DMS153 treated with DMSO at 0.1 percent for 48 hours (cell line): ENCODE data around the gene STAMBPL1.

ENCODE experiments used
- DNase-seq: peaks from one replicate; lab custom pipeline; 2025; ENCODE audit not compliant: unreplicated experiment; lab: John Stamatoyannopoulos, UW

Gene STAMBPL1

DNA sequence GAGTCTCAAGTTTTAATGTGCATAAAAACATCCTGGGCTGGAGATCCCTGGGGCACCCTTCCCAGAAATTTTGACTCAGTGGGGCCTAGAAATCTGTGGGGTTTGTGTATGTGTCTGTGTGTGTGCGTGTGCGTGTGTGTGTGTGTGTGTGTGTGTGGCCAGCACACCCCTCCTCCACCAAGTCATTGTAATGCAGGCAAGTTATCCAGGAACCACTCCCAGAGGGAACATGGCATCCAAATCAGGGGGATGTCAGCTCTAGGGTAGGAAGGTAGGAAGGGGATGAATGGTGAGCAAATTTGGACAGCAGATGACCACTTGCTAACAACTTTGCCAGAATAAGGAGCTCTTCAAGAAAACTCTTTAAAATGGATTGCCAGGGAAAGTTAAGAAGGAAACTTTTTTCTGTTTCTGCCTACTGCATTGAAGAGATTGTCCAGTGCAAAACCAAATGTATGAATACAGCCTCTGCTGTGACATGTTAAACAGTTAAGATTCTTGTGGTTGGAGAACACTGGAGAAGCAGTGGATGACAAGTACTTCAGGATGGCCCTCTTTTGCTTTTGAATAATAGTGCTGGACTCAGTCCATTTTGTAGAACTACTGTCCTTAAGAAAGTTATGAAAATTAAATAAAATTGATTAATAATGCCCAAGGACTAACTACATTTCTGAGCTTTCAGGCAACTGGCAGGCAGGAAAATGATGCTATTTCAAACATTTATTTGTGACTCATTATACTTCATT, 12.3 kb downstream of the STAMBPL1 start:
- no peak for DNase-seq

DNA sequence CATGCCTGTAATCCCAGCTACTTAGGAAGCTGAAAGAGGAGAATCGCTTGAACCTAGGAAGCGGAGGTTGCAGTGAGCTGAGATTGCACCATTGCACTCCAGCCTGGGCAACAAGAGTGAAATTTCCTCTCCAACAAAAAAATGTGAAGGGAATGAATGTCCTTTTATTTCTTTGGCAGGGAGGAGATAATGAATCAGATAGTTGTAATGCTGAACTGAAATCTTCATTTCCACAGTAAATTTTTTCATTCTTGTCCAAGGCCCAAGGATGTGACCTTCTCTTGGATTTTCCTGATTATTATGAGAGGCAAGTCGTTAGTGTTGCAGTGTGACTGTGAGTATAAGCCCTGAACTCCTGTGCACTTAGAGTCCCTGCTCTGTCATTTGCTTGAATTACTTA, 13.6 kb downstream of the STAMBPL1 start:
- DNase-seq: no peak

DNA sequence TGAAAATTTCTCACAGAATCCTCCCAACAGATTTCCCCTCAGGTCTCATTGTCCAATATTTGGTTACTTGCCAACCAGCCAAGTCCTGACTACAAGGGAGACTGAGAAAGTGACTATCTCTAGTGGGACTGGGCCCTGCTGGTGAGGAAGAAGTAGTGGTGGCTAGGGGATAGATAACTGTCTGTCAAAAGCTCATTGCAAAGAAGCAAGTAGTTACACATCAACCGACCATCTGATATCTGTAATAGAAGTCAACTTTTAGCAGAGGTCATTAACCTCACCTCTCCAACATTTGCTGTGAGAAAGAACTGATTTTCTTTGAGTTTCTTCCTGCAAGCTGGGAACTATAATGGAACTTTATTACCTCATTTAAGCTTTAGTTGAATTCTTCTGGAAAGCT, 15.2 kb downstream of the STAMBPL1 start:
- DNase-seq: no peak

DNA sequence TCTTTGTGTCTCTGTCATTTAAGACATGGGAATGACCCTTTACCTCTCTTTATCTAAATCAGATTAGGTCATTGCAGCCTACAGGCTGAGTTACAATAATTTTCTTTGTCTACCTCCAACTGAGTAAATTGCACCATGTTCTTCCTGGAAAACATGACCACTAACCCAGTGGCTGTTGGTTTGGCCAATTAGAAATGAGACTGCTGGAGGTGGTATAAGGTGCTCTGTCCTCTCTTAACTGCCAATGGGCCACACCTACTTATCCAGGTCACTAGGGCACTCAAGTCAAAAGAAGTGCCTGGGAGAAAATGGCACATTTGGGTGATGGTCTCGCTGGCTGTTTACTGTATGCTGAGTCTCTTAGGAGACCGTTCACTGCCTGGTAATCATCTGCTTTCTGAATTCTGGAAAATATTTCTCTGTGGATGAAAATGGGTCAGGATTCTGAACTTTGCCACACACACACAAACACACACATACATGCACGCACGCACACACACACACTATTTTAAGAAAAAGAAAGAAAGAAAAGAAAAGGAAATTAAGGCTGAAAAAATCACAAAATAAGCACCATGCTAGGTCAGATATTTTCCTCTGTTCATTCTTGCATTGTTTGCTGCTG, 16.4 kb downstream of the STAMBPL1 start:
- DNase-seq: no peak

DNA sequence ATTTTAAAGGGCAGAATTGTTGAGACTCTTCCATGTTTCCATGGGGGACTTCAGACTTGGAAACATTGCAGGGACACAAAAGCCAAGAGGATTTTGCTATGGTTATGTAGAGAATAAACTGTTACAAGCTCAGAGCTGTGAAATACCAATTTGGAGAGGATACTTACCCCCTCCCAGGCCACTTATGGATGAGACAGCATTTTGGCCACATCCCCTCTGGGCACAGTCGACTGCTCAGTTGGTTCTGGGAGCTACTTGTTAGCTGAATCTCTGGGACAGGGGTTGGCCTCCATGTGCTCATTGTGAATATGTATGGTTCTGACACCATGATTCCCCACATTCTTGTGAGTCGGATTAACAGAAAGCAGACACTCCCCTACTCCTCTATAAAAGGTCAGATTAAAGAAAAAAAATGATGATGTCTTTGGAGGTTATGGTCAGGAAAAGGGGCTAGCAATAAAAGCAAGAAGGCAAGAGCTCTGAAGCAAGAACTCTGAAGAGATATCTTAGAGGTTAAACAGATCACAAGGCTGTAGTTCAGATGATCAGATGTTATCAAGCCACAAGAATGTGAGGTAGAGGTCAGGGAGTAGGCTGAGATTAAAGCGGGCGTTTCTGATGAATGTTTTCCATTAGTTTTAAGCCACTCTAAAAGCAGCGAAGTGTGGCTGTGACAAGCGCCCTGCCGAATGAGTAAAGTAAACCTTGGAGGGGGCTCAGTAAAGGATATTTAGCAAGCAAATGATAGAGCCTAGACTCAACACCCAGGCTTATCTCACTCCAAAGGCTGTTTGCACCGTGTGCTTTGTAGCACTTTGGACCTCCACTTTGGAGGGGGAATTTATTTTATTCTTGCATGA, 17.2 kb downstream of the STAMBPL1 start:
- DNase-seq: no peak

DNA sequence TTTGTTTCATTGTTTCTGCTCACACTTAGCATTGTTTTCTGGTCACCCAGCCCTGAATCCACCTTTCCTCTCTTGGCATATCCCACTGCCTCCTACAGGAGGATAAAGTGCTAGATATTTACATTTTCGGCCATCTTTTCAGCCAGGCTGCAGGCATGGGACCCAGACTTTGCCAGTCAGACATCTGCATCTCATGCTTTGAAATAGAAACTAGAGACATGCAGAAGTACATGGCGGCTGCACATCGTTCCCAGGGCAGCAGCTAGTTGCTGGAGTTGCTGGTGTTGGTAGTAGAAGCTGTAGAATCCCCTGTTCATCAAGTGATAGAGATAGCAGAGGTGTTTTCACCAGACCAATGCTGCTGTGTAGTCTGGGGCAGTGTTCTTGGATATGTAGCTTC, 18.7 kb downstream of the STAMBPL1 start:
- DNase-seq: no peak

DNA sequence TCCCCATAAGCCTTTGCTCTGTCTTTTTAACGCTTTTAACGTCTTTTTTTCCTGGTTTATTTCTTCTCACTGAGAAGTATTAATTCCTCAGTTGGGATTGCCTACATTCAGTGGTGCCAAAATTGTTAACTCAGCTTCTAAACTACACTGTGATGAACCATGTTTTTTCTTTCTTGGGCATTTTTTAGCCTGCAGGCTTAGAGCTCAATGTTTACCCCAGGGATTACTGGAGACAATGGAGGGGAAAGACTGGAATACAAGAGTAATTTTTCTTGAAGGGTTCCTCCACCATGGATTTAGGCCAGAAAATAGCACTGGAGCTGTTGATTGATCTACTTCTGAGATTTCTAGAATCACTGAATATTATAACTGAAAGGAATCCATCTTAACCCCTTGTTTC, 19.8 kb downstream of the STAMBPL1 start:
- no peak for DNase-seq

DNA sequence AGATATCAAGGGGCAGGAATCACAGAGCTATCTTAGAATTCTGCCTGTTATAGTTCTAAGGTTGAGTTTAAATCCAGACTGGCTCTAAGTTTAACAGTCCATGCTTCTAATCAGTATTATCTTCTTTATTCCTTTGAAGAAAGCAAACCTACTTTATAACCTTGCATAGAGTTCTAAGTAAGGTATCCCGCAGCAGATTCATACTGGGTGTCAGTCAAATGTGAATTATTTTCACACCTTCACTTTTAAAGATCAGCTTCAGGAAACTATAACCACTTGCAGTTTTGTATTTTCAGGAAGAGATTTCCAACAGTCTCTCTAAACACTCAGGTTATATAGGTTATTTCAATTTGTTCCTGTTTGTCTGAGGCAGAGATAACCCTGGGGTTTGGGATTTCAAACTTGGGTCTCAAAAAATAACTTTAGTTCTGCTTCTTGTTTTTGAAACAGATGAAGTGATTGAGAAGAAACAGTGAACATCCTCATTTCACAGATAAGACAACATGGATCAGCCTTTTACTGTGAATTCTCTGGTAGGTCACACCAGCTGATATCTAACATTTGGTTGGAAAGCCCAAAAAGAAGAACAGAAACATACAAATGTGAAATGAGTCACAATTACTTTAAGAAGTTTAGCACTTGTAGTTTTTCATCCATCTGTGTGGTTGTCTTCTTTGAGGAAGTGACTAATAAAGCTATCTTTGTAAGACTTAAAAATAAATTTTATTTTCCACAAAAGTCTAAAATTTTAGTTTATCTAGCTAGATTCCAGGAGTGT, 21.4 kb downstream of the STAMBPL1 start:
- no peak for DNase-seq

DNA sequence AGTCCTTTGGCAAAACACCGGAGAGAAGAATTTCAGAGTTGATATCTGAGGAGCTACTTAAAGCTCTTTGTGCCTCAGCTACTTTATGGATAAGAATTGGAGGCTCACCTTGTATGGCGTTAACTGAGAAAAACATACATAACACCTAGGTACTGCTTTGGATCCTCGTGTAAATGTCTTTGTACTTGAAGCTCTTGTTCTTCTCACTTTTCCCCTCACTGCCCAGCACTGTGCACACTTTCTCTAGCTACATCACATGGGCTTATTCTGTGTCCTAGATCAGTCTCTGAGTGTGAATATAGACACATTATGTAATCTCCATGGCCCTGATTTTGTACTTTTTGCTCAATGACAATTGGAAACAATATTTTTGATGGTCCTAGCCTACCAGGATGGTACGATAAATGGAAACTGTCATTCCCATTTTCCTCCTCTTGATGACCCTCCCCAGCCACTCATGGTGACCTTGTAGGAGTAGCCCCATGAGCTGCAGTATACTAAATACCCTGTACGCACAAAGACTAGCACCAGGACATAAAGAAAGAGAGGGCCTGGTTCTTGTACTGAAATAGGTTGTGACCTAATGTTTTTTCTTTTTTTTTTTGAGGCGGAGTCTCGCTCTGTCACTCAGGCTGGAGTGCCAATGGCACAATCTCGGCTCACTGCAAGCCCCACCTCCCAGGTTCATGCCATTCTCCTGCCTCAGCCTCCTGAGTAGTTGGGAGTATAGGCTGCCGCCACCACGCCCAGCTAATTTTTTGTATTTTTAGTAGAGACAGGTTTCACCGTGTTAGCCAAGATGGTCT, 22.1 kb downstream of the STAMBPL1 start:
- DNase-seq: no peak

DNA sequence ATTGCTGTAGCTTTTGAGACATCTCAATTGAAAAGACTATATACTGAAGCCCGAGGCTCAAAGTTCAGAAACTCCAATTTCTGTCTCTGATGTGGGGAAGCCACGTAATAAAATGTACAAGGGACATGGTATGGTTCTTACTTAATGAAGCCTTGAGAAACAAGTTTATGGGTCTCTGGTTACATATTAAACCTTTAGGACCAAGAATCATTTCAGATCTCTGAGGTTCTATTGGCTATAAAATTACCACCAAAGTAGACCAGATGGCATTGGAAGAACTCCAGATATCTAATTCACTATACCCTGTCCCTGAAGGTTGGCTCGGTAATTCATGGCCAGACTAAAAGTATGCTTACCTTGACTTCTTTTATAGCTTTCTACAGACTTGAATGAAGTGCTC, 23.7 kb downstream of the STAMBPL1 start:
- no peak for DNase-seq

DNA sequence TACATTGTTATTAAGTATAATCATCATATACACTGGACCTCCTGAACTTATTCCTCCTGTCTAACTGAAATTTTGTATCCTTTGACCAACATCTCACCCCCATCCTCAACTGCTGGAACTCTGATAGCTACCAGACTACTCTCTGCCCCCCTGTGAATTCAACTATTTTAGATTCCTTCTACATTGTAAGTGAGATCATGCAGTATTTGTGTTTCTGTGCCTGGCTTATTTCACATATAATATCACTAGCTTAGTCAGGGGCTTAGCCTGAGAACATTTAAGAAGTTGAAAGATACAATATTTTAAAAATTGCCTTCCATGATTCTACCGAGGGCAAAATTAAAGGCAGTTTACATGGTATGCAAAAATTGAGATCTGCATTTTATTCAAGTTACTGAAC, 26.9 kb downstream of the STAMBPL1 start:
- no peak for DNase-seq

DNA sequence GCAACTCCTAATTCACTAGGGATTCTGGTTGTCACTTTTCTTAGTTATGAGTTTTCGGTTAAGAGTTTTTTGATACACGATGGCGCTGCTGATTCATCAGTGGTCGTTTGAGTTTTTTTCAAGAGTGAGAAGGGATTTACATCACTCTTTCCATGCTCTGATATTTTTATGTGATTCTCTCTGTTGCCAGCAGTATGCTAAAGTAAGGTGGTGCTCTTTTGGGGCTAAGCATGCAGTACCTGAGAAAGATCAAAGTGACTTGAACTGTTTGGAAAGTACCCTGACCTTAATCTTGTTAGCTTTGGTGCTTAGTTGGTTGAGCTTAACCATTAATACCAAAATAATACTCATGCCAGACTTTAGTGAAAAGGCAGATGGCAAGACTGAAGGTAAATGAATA, 28.1 kb downstream of the STAMBPL1 start:
- DNase-seq: no peak

DNA sequence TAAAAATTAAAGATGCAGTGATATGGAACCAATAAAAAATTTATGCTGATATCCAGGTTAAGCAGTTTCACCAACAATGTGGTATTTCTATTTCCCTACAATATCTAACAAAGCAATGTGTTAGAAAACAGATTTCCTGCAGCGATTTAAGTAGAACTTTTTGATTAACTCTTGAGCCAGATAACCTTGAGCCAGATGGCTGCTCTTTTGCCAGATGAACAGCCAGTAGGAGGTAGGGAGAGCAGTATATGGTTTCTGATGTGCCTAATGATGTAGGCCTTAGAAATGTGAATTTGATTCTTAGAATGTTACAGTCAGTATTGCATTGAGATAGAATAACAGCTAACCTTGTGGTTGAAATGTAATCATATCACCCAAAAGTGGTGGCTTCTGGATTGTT, 31.1 kb downstream of the STAMBPL1 start:
- DNase-seq: no peak

DNA sequence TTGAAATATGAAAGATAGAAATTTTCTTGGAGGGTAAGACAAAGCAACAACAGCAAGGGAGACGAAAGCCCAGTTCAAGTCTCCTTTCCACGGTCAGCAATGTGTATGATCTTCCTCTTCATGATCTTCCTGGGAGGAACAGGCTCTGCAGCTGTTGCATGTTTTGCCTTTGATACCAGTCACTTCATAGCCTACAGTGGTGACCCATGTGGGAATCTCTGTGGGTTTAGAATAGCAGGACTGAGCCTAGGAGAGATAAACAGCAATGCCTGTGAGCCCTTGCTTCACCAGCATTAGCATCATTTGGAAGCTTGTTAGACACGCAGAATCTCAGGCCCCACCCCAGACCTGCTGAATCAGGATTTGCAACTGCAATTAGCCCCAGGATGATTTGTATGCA, 31.8 kb downstream of the STAMBPL1 start:
- no peak for DNase-seq

DNA sequence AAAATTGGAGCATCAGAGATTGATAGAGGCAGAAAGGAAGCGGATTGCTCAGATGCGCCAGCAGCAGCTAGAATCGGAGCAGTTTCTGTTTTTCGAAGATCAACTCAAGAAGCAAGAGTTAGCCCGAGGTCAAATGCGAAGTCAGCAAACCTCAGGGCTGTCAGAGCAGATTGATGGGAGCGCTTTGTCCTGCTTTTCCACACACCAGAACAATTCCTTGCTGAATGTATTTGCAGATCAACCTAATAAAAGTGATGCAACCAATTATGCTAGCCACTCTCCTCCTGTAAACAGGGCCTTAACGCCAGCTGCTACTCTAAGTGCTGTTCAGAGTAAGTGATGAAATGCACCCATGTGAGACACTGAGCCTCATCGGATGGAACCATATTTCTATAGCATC, 33.1 kb downstream of the STAMBPL1 start:
- peak; percentile 73 for DNase-seq

DNA sequence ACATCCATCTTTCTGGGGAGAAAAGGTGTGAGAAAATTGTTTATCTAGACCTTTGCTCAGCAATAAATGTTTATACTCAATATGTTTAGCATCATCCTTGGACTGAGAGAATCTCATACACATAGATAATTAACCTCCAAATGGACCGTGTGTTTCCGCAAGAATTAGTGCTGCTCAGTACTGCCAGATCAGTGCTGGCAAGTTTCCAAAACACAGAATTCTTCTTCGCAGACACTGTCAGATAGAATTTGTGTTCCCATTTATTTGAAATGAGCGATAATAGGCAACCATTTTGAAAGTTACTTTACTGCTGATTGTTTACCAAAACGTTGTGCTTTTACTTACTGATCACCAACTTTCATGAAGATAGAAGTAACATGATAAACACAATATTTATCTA, 33.7 kb downstream of the STAMBPL1 start:
- DNase-seq: peak; percentile 15

DNA sequence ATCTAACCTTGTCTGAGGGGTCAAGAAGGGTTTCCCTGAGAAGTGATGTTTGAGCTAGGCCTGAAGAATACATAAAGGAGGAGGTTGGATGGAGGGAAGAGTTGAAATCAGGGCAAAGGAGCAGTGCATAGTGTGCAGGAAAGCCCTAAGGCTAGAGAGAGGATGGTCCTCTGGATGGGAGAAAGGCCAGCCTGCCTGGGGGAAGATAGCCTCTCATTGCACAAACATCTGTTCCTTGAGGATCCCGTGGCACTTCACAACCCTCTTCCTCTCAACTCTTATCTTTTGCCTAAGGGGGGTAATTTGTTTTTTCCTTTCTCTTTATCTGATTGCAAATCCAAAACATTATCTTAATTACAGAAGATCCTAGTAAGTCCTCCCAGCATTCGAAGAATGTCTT, 35.7 kb downstream of the STAMBPL1 start:
- no peak for DNase-seq

DNA sequence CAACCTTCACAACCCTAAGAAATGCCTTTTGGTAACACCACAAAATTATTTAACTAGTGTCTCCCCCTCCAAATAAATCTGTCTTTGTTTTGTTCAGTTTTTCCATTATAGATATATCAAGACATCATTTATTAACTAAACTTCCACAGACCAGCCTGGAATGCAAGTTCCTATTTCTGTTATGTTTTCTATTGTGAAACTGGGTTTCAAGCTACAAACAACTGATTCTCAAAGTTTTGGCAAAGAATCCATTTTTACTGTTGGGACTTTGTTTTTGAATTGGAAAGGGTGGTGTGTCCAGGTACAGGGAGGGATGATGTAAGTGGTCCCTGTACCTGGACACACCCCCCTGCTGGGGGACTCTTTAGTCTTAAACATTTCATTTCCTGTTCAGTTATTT, 36.2 kb downstream of the STAMBPL1 start:
- no peak for DNase-seq

DNA sequence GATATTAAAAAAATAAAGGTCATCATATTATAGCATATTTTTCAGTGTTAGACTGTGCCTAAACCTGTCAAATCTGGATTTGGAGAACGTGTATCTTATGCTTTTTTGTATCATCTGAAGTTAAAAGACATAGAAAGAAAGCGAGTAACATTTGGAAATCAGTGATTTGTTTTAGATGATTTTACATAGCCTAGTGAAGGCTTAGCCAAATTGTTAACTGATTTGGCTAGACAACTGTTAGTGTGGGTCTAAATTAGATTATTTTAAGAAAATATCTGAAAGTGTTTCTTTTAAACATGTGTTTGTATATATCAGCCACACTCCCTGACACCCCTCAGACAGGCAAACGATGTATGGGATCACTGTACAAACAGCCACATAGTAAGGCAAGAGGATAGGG, 36.9 kb downstream of the STAMBPL1 start:
- DNase-seq: no peak

DNA sequence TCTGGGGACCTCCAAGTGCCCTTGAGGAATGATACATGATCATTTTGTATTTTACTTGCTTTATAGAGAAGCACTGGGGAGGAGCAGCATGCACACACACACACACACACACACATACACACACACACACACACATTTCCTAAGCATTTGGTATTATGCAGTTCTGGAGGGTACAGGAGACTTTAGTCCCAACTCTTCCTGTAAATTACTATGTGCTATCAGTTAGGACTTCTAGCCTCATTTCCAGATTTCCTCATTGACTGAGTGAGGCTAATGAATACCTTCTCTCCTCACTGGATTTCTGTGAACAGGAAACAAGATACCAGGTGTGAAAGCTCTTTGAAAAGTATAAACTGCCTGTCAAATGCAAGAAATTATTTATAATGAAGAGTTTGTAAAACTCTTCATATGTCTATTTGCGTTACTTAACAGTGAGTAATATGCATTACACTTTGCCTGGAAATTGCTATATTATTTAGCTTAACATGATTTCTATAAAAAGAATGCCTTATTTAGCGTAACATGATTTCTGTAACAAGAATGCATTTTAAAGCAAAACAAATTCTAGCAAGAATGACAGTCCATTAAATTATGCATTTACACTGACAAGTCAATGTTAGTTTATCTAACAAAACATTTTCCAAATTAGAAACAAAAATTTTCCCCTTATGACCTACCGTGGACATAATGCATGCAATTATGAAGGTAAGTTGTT, 38.3 kb downstream of the STAMBPL1 start:
- no peak for DNase-seq
